ENCODE measurements around the gene TP53BP2.

The TP53BP2 gene

GRCh38 chr1:223755992-223756775, 89.6 kb downstream of the TP53BP2 start:
- no peak overlapping the region for H3K4me3 ChIP-seq (replicated peaks; ENCODE audit: low read depth, low read length)
- H3K27me3 ChIP-seq (replicated peaks; ENCODE audit: control insufficient read depth, insufficient read depth, low read length): no peaks in the 10 kb centered on the region
- TF ChIP-seq CTCF (IDR thresholded peaks at IDR 0.05; ENCODE audit: insufficient read depth, low read length, poor library complexity, severe bottlenecking): no peak
- peaks cover 37% of the 10 kb centered on the region for H3K36me3 ChIP-seq (ENCODE audit: control insufficient read depth, insufficient read depth, low read length)
- no peak for DNase-seq (ENCODE audit: extremely low read depth, insufficient read length)

GRCh38 chr1:223755432-223755792, 90.3 kb downstream of the TP53BP2 start:
- Histone ChIP-seq H3K4me3 (replicated peaks; ENCODE audit: low read depth, low read length) (no peak overlapping the region), H3K27me3 (replicated peaks; ENCODE audit: control insufficient read depth, insufficient read depth, low read length) (no peaks in the 10 kb centered on the region), H3K36me3 (ENCODE audit: control insufficient read depth, insufficient read depth, low read length) (peaks cover 42% of the 10 kb centered on the region)
- TF ChIP-seq CTCF (IDR thresholded peaks at IDR 0.05; ENCODE audit: insufficient read depth, low read length, poor library complexity, severe bottlenecking): no peak
- no peak for DNase-seq (ENCODE audit: extremely low read depth, insufficient read length)

- no peaks in the 10 kb centered on the region for H3K27me3 ChIP-seq (replicated peaks; ENCODE audit: control insufficient read depth, insufficient read depth, low read length)
- peaks cover 39% of the 10 kb centered on the region for H3K36me3 ChIP-seq (ENCODE audit: control insufficient read depth, insufficient read depth, low read length)
- TF ChIP-seq CTCF (IDR thresholded peaks at IDR 0.05; ENCODE audit: insufficient read depth, low read length, poor library complexity, severe bottlenecking): no peak
- DNase-seq (ENCODE audit: extremely low read depth, insufficient read length): no peak
- no peak overlapping the region for H3K4me3 ChIP-seq (replicated peaks; ENCODE audit: low read depth, low read length)
Observed at GRCh38 chr1:223754681-223755431, 90.9 kb downstream of the TP53BP2 start.

GRCh38 chr1:223752721-223753515, 92.8 kb downstream of the TP53BP2 start:
- H3K4me3 ChIP-seq (replicated peaks; ENCODE audit: low read depth, low read length): no peak overlapping the region
- no peak for DNase-seq (ENCODE audit: extremely low read depth, insufficient read length)
- peaks cover 34% of the 10 kb centered on the region for H3K36me3 ChIP-seq (ENCODE audit: control insufficient read depth, insufficient read depth, low read length)
- no peak for TF ChIP-seq CTCF (IDR thresholded peaks at IDR 0.05; ENCODE audit: insufficient read depth, low read length, poor library complexity, severe bottlenecking)
- no peaks in the 10 kb centered on the region for H3K27me3 ChIP-seq (replicated peaks; ENCODE audit: control insufficient read depth, insufficient read depth, low read length)

- Histone ChIP-seq H3K4me3 (replicated peaks; ENCODE audit: low read depth, low read length) (no peak overlapping the region), H3K36me3 (ENCODE audit: control insufficient read depth, insufficient read depth, low read length) (peaks cover 36% of the 10 kb centered on the region), H3K27me3 (replicated peaks; ENCODE audit: control insufficient read depth, insufficient read depth, low read length) (no peaks in the 10 kb centered on the region)
- no peak for TF ChIP-seq CTCF (IDR thresholded peaks at IDR 0.05; ENCODE audit: insufficient read depth, low read length, poor library complexity, severe bottlenecking)
- no peak for DNase-seq (ENCODE audit: extremely low read depth, insufficient read length)
Observed at GRCh38 chr1:223751696-223752095, 94.1 kb downstream of the TP53BP2 start.
